ENCODE data around the gene LEP. TPM values are rescaled to one million over a fixed set of nuclear protein-coding genes. Genes with fewer than 3 reads are reported as not detected.
A peak's percentile ranks its signal among the peaks of the same experiment; 100 is the strongest.

LEP gene
- total and polyA plus RNA-seq, 9 of the 15 experiments (the other 6 are each of a cell fraction or from before 2014, with no cell fraction given), result not detected

- peak; percentile 6 for TF ChIP-seq ELF4 (CRISPR knock-in tag; IDR thresholded peaks at IDR 0.05)
- TF ChIP-seq ZBTB34 (CRISPR knock-in tag; IDR thresholded peaks at IDR 0.05), result no peak
- TF ChIP-seq KDM1A (IDR thresholded peaks at IDR 0.05), result peak; percentile 76 to 85
- TF ChIP-seq STAG1 (CRISPR knock-in tag; IDR thresholded peaks at IDR 0.05; ENCODE audit: borderline replicate concordance), result no peak
- no peak for TF ChIP-seq NR2F6 (CRISPR knock-in tag; IDR thresholded peaks at IDR 0.05)
- TF ChIP-seq ZNF263 (CRISPR knock-in tag; IDR thresholded peaks at IDR 0.05; ENCODE audit: borderline replicate concordance), result peak; percentile 81
- TF ChIP-seq FOXK2 (conservative IDR thresholded peaks at IDR 0.05 in 1 of 2, IDR thresholded peaks at IDR 0.05 in 1 of 2; ENCODE audit: low read depth in 2 of 2), result no peak
These were observed 14.7 kb upstream of the LEP start (continued) for GRCh38 chr7:128226132-128226980.

GRCh38 chr7:128227271-128227670, 13.8 kb upstream of the LEP start:
- ChIA-PET CTCF (ENCODE audit: low intra/inter-chr PET ratio) (no interaction called here), POLR2A (interaction anchor here (0.5 to 1.2 kb wide), 4 partner anchors 8 to 130 kb away, joined by 3 to 6 read pairs (median 4); no protein-coding TSS in a partner anchor)
- no TSS peak for BruUV-seq (replicated peaks)
- Histone ChIP-seq H4K20me1 (replicated peaks; ENCODE audit: control insufficient read depth, insufficient read depth, low read length) (no peaks in the 10 kb centered on the region), H3K36me3 (ENCODE audit: control insufficient read depth, insufficient read depth, low read length) (no peaks in the 10 kb centered on the region), H3K4me1 (replicated peaks in 1 of 2; ENCODE audit: control insufficient read depth in 2 of 2, insufficient read depth in 2 of 2, low read length in 2 of 2) (no peaks in the 10 kb centered on the region; a peak in 1 of 5 replicates), H3K4me3 (no peak overlapping the region), H3K9me1 (ENCODE audit: control insufficient read depth, insufficient read depth, low read length) (no peaks in the 10 kb centered on the region), H2AFZ (ENCODE audit: low read depth, low read length) (no peak overlapping the region), H3K9me3 (replicated peaks; ENCODE audit: control insufficient read depth, insufficient read depth, low read depth, low read length) (no peaks in the 10 kb centered on the region), H3K9ac (ENCODE audit: insufficient read depth in 1 of 2, low read depth in 2 of 2, low read length in 2 of 2) (no peak overlapping the region), H3K79me2 (ENCODE audit: control insufficient read depth, insufficient read depth, low read length) (no peaks in the 10 kb centered on the region), H3K27ac (ENCODE audit: extremely low read depth, low read depth, low read length) (no peak overlapping the region), H3K4me2 (ENCODE audit: insufficient read depth, low read length) (no peak overlapping the region), H3K27me3 (ENCODE audit: control insufficient read depth in 2 of 2, insufficient read depth in 2 of 2, low read length in 2 of 2) (peaks cover 18 to 50% of the 10 kb centered on the region in 2 experiments; a peak in 4 of 5 replicates)
- in situ Hi-C loops (cut with MboI), result no loop called here
- no peak for DNase-seq (ENCODE audit: extremely low read depth in 1 of 4, low spot score in 3 of 4)
- no peak for ATAC-seq
- FAIRE-seq, result no peak
- 0% methylated on average over 3 of the region's 3 CpGs for WGBS (ENCODE audit: insufficient coverage, low coverage, missing lambda C conversion rate)
- intact Hi-C loops (cut with micrococcal nuclease), result no loop called here
- TF ChIP-seq ZNF277 (CRISPR knock-in tag; IDR thresholded peaks at IDR 0.05; ENCODE audit: borderline replicate concordance), result no peak
- TF ChIP-seq DIDO1 (tag; IDR thresholded peaks at IDR 0.05; ENCODE audit: low read depth), result no peak
- no peak for TF ChIP-seq ZNF124 (CRISPR knock-in tag; IDR thresholded peaks at IDR 0.05)
- no peak for TF ChIP-seq TCFL5 (CRISPR knock-in tag; conservative IDR thresholded peaks at IDR 0.05)
- no peak for TF ChIP-seq GATA2 (CRISPR knock-in tag; IDR thresholded peaks at IDR 0.05)
- no peak for TF ChIP-seq HLTF (IDR thresholded peaks at IDR 0.05)
- no peak for TF ChIP-seq MCM5 (IDR thresholded peaks at IDR 0.05; ENCODE audit: low read depth)
- TF ChIP-seq MYBL2 (IDR thresholded peaks at IDR 0.05; ENCODE audit: low read depth), result no peak
- TF ChIP-seq MYBL2 (CRISPR knock-in tag; IDR thresholded peaks at IDR 0.05; ENCODE audit: borderline replicate concordance), result no peak
